Lower lobe of right lung (tissue), 2 donors: ENCODE results near the gene ZFYVE27. TPM values are rescaled to one million over a fixed set of nuclear protein-coding genes. Genes with fewer than 3 reads are reported as not detected.
A peak's percentile ranks its signal among the peaks of the same experiment; 100 is the strongest.
"Not testable (repeated sequence)": the region's sequence is repeated elsewhere in the genome, so short reads cannot be mapped to it uniquely, and the experiment has no call there.

Experiments used
- ATAC-seq, 2 donors: fragments of 200-7000 bp; cut with Tn5 transposase; one replicate each; pipeline ENCODE4 v1.9.1; 2020 to 2022; ENCODE audit warnings: mild to moderate bottlenecking in 2 of 2, moderate library complexity in 2 of 2
- DNase-seq: peaks from one replicate; pipeline ENCODE4 v3.0.0-alpha.2; 2020
- H3K27ac ChIP-seq: fragments of 200-600 bp; one replicate; pipeline ENCODE4 v1.8.0; 2022
- H3K27me3 ChIP-seq: fragments of 200-600 bp; one replicate; pipeline ENCODE4 v1.8.0; 2022; ENCODE audit warnings: low read depth
- H3K36me3 ChIP-seq: fragments of 200-600 bp; one replicate; pipeline ENCODE4 v1.8.0; 2022; ENCODE audit warnings: mild to moderate bottlenecking
- H3K4me1 ChIP-seq: fragments of 200-600 bp; one replicate; pipeline ENCODE4 v1.8.0; 2022
- H3K4me3 ChIP-seq: fragments of 200-600 bp; one replicate; pipeline ENCODE4 v1.8.0; 2022; ENCODE audit warnings: mild to moderate bottlenecking
- H3K9me3 ChIP-seq: fragments of 200-600 bp; one replicate; pipeline ENCODE4 v1.8.0; 2022
- CTCF ChIP-seq: fragments of 200-600 bp; IDR thresholded peaks from one replicate; pipeline ENCODE4 v1.8.0; 2022; ENCODE audit warnings: antibody characterized with exemption, mild to moderate bottlenecking
- intact Hi-C: fragments of 100-400 bp; cut with DNase I; formaldehyde crosslinking; loops from one replicate; pipeline ENCODE4 v1.11.0; 2022
- long read RNA-seq: library from polyadenylated mRNA; unstranded; transcript quantifications from one replicate; pipeline ENCODE4 v2.0.0, GENCODE V29; 2021
- total RNA-seq: library from RNA; stranded (reverse); fragmentation: NEBNext Ultra II Directional; extraction: Animal tissue kit (Norgen Biotek cat#: 25700); gene quantifications from one replicate; pipeline ENCODE4 v1.2.1, GENCODE V29; 2021
- donor health status: DM: no; HTN: yes; CAD: no; lungs with severe emphysema.

The ZFYVE27 gene
- total RNA-seq = 28.3 TPM
- long read RNA-seq, transcript ZFYVE27-210 (3 exons, 743 nt) = major isoform, 5 of 81 reads
- long read RNA-seq, partial matches to known transcripts = 12 of 81 reads
- long read RNA-seq, other reads (novel, unspliced or antisense) = 61 of 81 reads

- intact Hi-C loops = no loop called here
- Histone ChIP-seq H3K36me3 (peaks cover 25% of the 10 kb centered on the region), H3K27ac (peak within 1 kb of the TSS; percentile 97), H3K27me3 (no peaks in the 10 kb centered on the region), H3K4me3 (peak within 1 kb of the TSS; percentile 92), H3K9me3 (no peaks in the 10 kb centered on the region), H3K4me1 (peaks cover 12% of the 10 kb centered on the region)
- DNase-seq (peak; percentile 98), ATAC-seq (peak; percentile 97)
- TF ChIP-seq CTCF = no peak
Measured at GRCh38 chr10:97736902-97737769, at the start of gene ZFYVE27. Gene ZFYVE27, plus strand, starts transcription at chr10:97737128. Its CDS starts 1,350 bp downstream, at chr10:97738478.

- TF ChIP-seq CTCF = no peak
- peak; percentile 3 to 28 for ATAC-seq
- Histone ChIP-seq H3K27me3 (no peaks in the 10 kb centered on the region), H3K4me3 (peak overlapping the region; percentile 79), H3K27ac (peak overlapping the region; percentile 90), H3K4me1 (peaks cover 50% of the 10 kb centered on the region), H3K9me3 (no peaks in the 10 kb centered on the region), H3K36me3 (no peaks in the 10 kb centered on the region)
- intact Hi-C loops = no loop called here
- DNase-seq = no peak
Measured at GRCh38 chr10:97687785-97688781, 48.8 kb upstream of the ZFYVE27 start.

GRCh38 chr10:97689559-97690020 lies 47.3 kb upstream of the ZFYVE27 start:
- peak overlapping the region; percentile 90 for H3K27ac ChIP-seq
- intact Hi-C loops = no loop called here
- no peak overlapping the region for H3K4me3 ChIP-seq
- ATAC-seq (peak in 1 of 2 donors; percentile 9), DNase-seq (no peak)
- H3K4me1 ChIP-seq = peaks cover 35% of the 10 kb centered on the region
- TF ChIP-seq CTCF = no peak
- H3K36me3 ChIP-seq = no peaks in the 10 kb centered on the region
- no peaks in the 10 kb centered on the region for H3K27me3 ChIP-seq
- H3K9me3 ChIP-seq = no peaks in the 10 kb centered on the region

GRCh38 chr10:97690133-97690532 lies 46.8 kb upstream of the ZFYVE27 start:
- H3K27ac ChIP-seq = peak overlapping the region; percentile 90

GRCh38 chr10:97698072-97698655 lies 38.8 kb upstream of the ZFYVE27 start:
- H3K27ac ChIP-seq, H3K27me3 ChIP-seq, H3K9me3 ChIP-seq, H3K4me1 ChIP-seq, intact Hi-C loops, DNase-seq, ATAC-seq, H3K4me3 ChIP-seq, H3K36me3 ChIP-seq: not testable (repeated sequence)

More at GRCh38 chr10:97690133-97690532, 46.8 kb upstream of the ZFYVE27 start:
- ATAC-seq (no peak), DNase-seq (no peak)
- Histone ChIP-seq H3K9me3 (no peaks in the 10 kb centered on the region), H3K4me3 (no peak overlapping the region), H3K27me3 (no peaks in the 10 kb centered on the region), H3K36me3 (no peaks in the 10 kb centered on the region), H3K4me1 (peaks cover 29% of the 10 kb centered on the region)
- intact Hi-C loops = no loop called here
- TF ChIP-seq CTCF = no peak
